Kidney epithelial cell (primary cell): ENCODE data around the gene PRKCA. TPM values are rescaled to one million over a fixed set of nuclear protein-coding genes. Genes with fewer than 3 reads are reported as not detected.

ENCODE experiments used
- DNase-seq: peaks from one replicate; pipeline ENCODE4 v3.0.0-alpha.2; 2010; ENCODE audit warnings: low read depth
- H3K27me3 ChIP-seq: 2 replicates; pipeline ENCODE4 v1.6.0; 2011; ENCODE audit warnings: low read length; ENCODE audit not compliant: control insufficient read depth, insufficient read depth
- H3K36me3 ChIP-seq: 2 replicates; pipeline ENCODE4 v1.5.1; 2011; ENCODE audit warnings: low read length; ENCODE audit not compliant: control insufficient read depth, insufficient read depth
- H3K4me3 ChIP-seq: 2 replicates; pipeline ENCODE4 v1.5.1; 2011; ENCODE audit warnings: low read depth, mild to moderate bottlenecking, control low read depth, low read length
- CTCF ChIP-seq: IDR thresholded peaks from 2 replicates; pipeline ENCODE4 v1.5.1; 2011; ENCODE audit warnings: mild to moderate bottlenecking, moderate library complexity, low read length, control low read depth, inconsistent platforms; ENCODE audit not compliant: insufficient read depth, poor library complexity, severe bottlenecking
- total RNA-seq: library from RNA; depleted of rRNA; stranded (reverse); fragments of >200 nt; gene quantifications from 2 replicates; pipeline ENCODE4 v1.2.3, GENCODE V29; 2015

PRKCA gene
- total RNA-seq, 1 donor from 2014 or later, result 5.7 TPM

GRCh38 chr17:66469890-66470289, 167.5 kb downstream of the PRKCA start:
- H3K27me3 ChIP-seq, result no peaks in the 10 kb centered on the region
- H3K36me3 ChIP-seq, result no peaks in the 10 kb centered on the region
- no peak for TF ChIP-seq CTCF
- no peak for DNase-seq
- no peak overlapping the region for H3K4me3 ChIP-seq

GRCh38 chr17:66472123-66472522, 169.7 kb downstream of the PRKCA start:
- no peak for TF ChIP-seq CTCF

GRCh38 chr17:66474258-66474657, 171.8 kb downstream of the PRKCA start:
- no peak for DNase-seq
- no peak for TF ChIP-seq CTCF
- Histone ChIP-seq H3K4me3 (no peak overlapping the region), H3K27me3 (no peaks in the 10 kb centered on the region), H3K36me3 (no peaks in the 10 kb centered on the region)

More at GRCh38 chr17:66472123-66472522, 169.7 kb downstream of the PRKCA start:
- no peak overlapping the region for H3K4me3 ChIP-seq
- no peak for DNase-seq
- no peaks in the 10 kb centered on the region for H3K36me3 ChIP-seq
- H3K27me3 ChIP-seq, result no peaks in the 10 kb centered on the region

- H3K36me3 ChIP-seq, result no peaks in the 10 kb centered on the region
- H3K27me3 ChIP-seq, result no peaks in the 10 kb centered on the region
- DNase-seq, result no peak
- no peak for TF ChIP-seq CTCF
- no peak overlapping the region for H3K4me3 ChIP-seq
Observed at GRCh38 chr17:66474806-66475497, 172.5 kb downstream of the PRKCA start.

- Histone ChIP-seq H3K4me3 (no peak overlapping the region), H3K27me3 (no peaks in the 10 kb centered on the region), H3K36me3 (no peaks in the 10 kb centered on the region)
- no peak for DNase-seq
- no peak for TF ChIP-seq CTCF
Observed at GRCh38 chr17:66476014-66476413, 173.6 kb downstream of the PRKCA start.
